Skeletal muscle satellite cell (primary cell): ENCODE results near the gene SORBS1.
"Not testable (repeated sequence)": the region's sequence is repeated elsewhere in the genome, so short reads cannot be mapped to it uniquely, and the experiment has no call there.

ENCODE experiments used
- H3K27me3 ChIP-seq: 2 replicates; pipeline ENCODE4 v1.7.0; 2013; ENCODE audit warnings: low read length; ENCODE audit not compliant: control insufficient read depth, insufficient read depth
- H3K36me3 ChIP-seq: 2 replicates; pipeline ENCODE4 v1.7.0; 2013; ENCODE audit warnings: mild to moderate bottlenecking, control low read depth, low read length; ENCODE audit not compliant: insufficient read depth
- H3K4me1 ChIP-seq: 2 replicates; pipeline ENCODE4 v1.7.0; 2013; ENCODE audit warnings: low read length; ENCODE audit not compliant: control insufficient read depth, insufficient read depth
- H3K4me2 ChIP-seq: 2 replicates; pipeline ENCODE4 v1.7.0; 2013; ENCODE audit warnings: mild to moderate bottlenecking, low read length
- H3K4me3 ChIP-seq: 2 replicates; pipeline ENCODE4 v1.7.0; 2013; ENCODE audit warnings: low read length
- H3K9ac ChIP-seq: 2 replicates; pipeline ENCODE4 v1.7.0; 2013; ENCODE audit warnings: mild to moderate bottlenecking, low read depth, low read length, moderate library complexity
- H3K9me3 ChIP-seq: replicated peaks from 2 replicates; pipeline ENCODE4 v1.7.0; 2013; ENCODE audit warnings: mild to moderate bottlenecking, control low read depth, low read length

SORBS1 gene

DNA sequence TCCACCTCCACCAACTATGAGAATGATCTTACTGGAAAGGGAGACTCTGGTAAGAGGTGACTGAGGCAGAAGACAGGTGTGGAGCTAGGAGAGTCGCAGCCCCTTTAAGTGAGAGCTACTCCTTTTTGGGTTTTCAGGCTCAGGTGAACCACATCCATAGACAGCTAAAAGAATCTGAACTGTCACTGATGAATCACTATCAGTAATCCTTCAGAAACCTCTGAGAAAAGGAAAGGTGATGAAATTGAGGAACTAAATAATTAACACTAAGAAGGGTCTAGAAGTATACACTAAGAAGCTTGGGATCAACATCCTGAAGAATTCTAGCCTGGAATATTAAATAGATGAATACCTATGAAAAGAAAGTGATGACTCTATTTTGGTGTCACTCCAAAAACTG lies 83.0 kb downstream of the SORBS1 start:
- H3K4me1 ChIP-seq: peaks cover 30% of the 10 kb centered on the region
- no peak overlapping the region for H3K9ac ChIP-seq
- H3K36me3 ChIP-seq: no peaks in the 10 kb centered on the region
- no peak overlapping the region for H3K4me2 ChIP-seq
- no peaks in the 10 kb centered on the region for H3K9me3 ChIP-seq
- H3K4me3 ChIP-seq: no peak overlapping the region
- H3K27me3 ChIP-seq: no peaks in the 10 kb centered on the region

DNA sequence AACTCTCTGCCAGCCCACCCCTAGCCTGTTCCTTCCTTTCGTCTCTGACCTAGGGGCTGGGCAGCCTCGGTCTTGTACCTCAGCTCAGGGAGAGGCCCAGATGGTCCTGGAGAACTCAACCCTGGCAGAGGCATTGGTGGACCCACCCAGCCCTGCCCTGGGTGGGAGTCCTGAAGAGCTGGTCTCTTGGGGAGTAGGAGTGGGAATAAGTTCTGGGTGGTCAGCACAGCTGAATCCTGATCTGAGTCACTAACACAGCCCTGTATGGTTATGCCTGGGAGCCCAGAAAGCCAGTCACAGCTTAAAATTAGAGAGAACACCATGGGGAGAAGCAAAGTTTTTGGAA lies 84.0 kb downstream of the SORBS1 start:
- Histone ChIP-seq H3K9ac (no peak overlapping the region), H3K9me3 (no peaks in the 10 kb centered on the region), H3K27me3 (no peaks in the 10 kb centered on the region), H3K4me1 (peaks cover 30% of the 10 kb centered on the region), H3K36me3 (no peaks in the 10 kb centered on the region), H3K4me2 (no peak overlapping the region), H3K4me3 (no peak overlapping the region)

DNA sequence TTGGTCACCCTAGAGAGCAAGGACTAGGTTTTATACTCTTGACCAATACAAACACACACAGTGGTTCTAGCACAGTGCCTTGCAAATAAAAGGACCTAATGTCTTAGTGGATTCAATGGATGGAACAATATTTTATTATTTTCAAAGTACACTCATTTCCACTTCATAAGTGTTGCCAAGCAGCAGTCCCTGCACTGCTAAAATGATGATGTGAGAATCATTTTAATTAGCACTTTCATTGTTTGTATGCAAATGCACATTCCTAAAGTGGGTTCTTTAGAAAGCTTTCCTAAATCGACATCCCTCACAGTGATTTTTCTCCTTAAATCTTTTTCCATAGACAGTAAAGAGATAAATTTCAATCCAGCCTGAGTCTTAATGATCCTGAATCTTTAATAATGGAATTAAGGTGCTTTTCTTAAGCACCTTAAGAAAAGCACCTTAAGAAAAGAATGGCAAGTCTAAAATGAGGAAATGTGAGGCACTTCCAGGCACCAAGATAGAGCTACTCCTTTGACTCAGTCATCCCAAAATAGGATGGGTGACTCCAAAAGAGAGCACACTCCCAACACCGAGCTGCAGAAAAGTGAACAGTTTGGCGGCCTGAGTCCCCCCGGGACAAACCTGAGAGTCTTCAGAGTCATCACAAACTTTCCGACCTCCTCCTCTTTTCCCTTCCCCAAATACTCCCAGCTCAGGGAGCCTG lies 84.5 kb downstream of the SORBS1 start:
- H3K4me1 ChIP-seq: peaks cover 30% of the 10 kb centered on the region
- no peak overlapping the region for H3K4me2 ChIP-seq
- H3K4me3 ChIP-seq: no peak overlapping the region
- no peak overlapping the region for H3K9ac ChIP-seq
- H3K36me3 ChIP-seq: no peaks in the 10 kb centered on the region
- H3K9me3 ChIP-seq: no peaks in the 10 kb centered on the region
- H3K27me3 ChIP-seq: no peaks in the 10 kb centered on the region

DNA sequence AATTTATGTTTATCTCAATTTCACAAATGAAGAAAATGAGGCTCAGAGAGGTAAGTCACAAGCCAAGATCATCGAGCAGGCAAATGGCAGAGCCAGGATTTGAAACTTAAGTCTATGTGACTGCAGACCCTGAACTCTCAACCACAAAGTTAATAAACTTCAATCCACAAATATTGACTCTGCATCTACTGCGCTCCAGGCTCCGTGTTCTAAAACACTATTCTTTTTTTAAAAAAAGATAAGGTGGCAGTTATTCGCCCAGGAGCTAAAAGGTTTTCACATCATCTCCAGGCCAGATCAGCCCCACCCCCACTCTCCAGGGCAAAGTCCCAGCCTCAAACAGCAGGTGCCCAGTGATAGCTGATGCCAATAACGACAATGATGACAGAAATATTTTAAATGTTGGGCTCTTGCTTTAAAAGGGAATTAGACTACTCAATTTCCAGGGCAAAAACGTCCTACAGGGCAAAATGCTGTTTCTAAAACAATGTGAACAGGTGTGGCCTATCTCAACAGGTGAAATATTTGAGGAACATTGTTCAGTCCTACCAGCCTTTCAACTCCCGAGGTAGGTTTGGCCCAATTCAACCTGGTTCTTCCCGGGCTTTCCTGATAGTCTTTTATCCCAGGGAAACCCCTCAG lies 85.2 kb downstream of the SORBS1 start:
- no peak overlapping the region for H3K4me2 ChIP-seq
- no peaks in the 10 kb centered on the region for H3K27me3 ChIP-seq
- H3K4me3 ChIP-seq: no peak overlapping the region
- H3K4me1 ChIP-seq: peaks cover 30% of the 10 kb centered on the region
- no peaks in the 10 kb centered on the region for H3K9me3 ChIP-seq
- no peaks in the 10 kb centered on the region for H3K36me3 ChIP-seq
- H3K9ac ChIP-seq: no peak overlapping the region

DNA sequence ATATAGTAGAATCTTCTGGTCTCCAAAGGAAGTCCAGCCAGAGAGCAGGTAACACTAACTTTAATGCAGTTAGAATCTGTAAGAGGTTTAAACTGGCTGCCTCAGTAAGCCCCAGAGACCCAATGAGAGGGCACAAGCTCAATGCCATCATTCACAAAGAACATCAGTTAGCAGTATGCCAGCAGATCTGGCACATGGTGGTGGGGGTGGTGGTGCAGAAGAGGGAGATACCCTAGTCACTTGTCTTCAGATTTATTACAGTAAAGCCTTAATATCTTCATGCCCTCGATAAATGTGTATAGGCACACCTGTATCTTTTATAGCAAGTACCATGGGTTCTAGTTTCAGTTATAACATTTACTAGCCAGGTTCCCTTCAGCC lies 86.2 kb downstream of the SORBS1 start:
- Histone ChIP-seq H3K27me3 (no peaks in the 10 kb centered on the region), H3K9ac (no peak overlapping the region)

DNA sequence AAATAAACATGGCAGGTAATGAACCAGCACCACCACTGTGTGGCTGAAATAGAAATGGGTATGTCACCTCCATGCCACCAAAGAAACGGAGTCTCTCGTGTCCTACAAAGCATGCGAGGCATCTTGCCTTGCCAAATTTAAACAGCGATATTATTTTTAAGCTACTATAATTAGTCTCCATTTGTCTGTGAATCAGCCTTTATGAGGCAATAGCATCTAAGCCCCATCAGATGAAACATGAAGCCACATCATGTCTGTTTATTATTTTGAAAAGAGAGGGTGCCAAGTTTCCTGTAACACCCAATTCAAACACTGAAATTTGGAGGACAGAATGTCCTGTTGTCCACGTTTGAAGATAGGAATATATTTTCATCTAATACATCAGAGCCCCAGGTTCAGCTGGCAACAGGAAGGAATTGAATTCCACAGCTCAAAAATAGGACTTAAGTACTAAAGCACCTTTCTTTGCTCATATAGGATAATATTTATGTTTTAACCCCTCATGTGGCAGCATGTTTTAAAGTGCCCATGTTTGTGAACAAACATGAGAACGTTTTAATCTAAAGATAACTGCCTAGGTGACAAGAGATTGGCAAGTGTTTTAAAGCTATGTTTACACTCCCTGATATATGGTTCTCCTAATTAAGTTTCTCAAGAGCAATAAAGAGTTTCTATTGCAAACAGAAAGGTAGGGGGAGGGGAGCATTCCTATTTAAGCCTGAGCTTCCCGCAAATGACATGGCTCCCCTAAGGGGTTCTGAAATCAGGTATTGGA lies 86.8 kb downstream of the SORBS1 start:
- Histone ChIP-seq H3K36me3 (no peaks in the 10 kb centered on the region), H3K4me3 (no peak overlapping the region), H3K4me2 (peak overlapping the region; percentile 67), H3K9me3 (no peaks in the 10 kb centered on the region), H3K4me1 (peaks cover 17% of the 10 kb centered on the region), H3K9ac (peak overlapping the region; percentile 54), H3K27me3 (no peaks in the 10 kb centered on the region)

More for the DNA sequence above, 86.2 kb downstream of the SORBS1 start:
- Histone ChIP-seq H3K4me2 (no peak overlapping the region), H3K4me1 (peaks cover 23% of the 10 kb centered on the region), H3K9me3 (no peaks in the 10 kb centered on the region), H3K4me3 (no peak overlapping the region), H3K36me3 (no peaks in the 10 kb centered on the region)

DNA sequence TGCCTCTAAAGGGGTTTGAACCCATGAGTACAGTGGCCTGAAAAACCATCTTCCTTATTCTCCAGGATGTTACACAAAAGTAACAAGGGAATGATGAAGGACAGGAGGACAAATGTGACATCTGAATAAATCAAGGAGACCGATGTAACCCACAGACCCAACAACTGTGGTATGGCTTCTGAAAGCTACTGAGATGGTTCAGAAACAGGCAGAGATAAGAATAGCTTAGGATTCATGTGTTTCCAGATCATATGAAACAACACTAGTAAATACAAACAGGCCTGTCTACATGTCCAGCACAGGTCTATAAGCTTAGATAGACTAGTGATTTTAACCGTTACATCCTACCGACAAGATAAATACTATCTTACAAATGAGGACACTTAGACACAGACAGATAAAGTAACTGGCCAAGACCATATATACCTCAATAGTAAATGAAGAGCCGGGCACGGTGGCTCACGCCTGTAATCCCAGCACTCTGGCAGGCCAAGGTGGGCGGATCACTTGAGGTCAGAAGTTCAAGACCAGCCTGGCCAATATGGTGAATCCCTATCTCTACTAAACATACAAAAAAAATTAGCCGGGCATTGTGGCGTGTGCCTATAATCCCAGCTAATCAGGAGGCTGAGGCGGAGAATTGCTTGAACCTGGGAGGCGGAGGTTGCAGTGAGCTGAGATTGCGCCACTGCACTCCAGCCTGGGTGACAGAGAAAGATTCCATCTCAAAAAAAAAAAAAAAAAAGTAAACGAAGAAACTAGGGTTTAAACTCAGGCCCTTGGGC lies 88.7 kb downstream of the SORBS1 start:
- Histone ChIP-seq H3K27me3 (no peaks in the 10 kb centered on the region), H3K4me2 (no peak overlapping the region), H3K9ac (no peak overlapping the region), H3K4me1 (peaks cover 15% of the 10 kb centered on the region), H3K36me3 (no peaks in the 10 kb centered on the region), H3K4me3 (no peak overlapping the region), H3K9me3 (no peaks in the 10 kb centered on the region)

DNA sequence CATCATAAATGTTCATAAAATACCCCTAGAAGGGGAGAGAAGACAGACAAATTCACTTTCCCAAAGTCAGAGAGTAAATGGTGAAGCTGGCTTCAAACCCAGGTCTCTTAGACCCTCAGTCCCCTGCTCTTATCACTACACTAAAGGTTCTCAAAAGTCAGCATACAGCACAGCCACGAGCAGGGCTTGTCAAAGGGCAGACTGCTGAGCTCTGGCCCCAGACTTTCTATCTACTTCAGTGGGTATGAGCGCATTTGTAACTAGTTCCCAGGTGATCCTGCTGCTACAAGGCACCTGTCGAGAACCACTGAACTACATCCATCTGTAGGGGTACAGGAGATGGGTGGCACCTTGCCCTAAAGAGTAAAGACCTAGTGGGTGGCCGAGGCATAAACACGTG lies 91.5 kb downstream of the SORBS1 start:
- H3K27me3 ChIP-seq: no peaks in the 10 kb centered on the region
- peaks cover 11% of the 10 kb centered on the region for H3K4me1 ChIP-seq

DNA sequence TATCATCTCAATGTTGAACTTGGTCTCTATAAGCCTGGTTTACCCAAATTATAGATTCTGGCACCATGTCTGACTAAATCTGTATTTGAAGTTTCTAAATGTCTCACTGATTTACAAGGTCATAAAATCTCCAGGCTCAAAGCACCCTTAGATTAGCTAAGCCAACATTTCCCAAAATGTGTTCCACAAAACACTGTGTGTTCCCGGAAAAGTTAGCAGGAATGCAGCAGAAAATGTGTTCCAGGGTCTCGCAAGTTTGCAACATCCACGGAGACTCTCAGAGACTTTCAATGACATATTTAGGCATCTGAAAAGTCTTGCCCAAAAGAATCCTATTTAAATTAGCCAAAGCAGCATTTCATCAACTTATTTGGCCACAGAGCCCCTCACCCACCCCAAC lies 91.9 kb downstream of the SORBS1 start:
- Histone ChIP-seq H3K4me1 (peaks cover 7% of the 10 kb centered on the region), H3K9ac (no peak overlapping the region)

More for the DNA sequence above, 91.5 kb downstream of the SORBS1 start:
- Histone ChIP-seq H3K36me3 (no peaks in the 10 kb centered on the region), H3K4me2 (no peak overlapping the region), H3K4me3 (no peak overlapping the region), H3K9me3 (no peaks in the 10 kb centered on the region), H3K9ac (no peak overlapping the region)

DNA sequence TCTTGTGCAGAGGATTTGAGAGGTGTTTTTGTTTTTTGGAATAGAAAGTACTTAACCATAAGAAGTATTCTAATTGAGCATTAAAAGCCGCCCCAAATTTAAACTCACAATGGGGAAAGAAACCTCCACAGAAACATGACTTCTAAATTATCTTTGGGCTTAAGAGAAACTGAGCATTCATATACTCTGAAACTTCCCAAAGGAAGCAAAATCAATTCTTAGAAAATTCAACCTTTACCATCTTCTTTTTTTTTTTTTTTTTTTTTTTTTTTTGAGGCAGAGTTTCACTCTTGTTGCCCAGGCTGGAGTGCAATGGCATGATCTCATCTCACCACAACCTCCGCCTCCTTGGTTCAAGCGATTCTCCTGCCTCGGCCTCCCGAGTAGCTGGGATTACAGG lies 93.5 kb downstream of the SORBS1 start:
- H3K4me2 ChIP-seq, H3K4me1 ChIP-seq: not testable (repeated sequence)

More for the DNA sequence above, 91.9 kb downstream of the SORBS1 start:
- Histone ChIP-seq H3K4me2 (no peak overlapping the region), H3K27me3 (no peaks in the 10 kb centered on the region), H3K36me3 (no peaks in the 10 kb centered on the region), H3K9me3 (no peaks in the 10 kb centered on the region), H3K4me3 (no peak overlapping the region)

DNA sequence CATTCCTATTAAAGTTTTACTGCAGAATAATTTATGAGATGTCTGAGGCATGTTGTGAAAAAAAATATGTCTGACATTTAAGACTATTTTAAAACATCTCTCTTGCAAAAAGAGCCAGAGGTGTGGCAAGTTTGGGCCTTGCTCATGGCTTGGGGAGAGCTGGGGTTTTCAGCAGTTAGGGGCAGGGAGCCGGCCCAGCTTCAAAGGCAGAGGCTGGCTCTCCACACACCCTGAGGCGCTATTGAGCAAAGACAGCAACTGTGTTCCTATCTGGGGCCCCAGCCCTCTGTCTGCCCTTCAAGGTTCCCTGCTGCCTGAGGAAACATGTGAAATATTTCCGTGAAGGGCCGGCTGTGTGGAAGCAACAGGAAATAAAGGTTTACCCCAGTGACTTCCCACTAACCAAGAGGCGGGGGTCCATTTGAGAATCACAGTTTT lies 94.0 kb downstream of the SORBS1 start:
- Histone ChIP-seq H3K9me3 (no peaks in the 10 kb centered on the region), H3K4me3 (no peak overlapping the region), H3K27me3 (no peaks in the 10 kb centered on the region), H3K4me1 (no peaks in the 10 kb centered on the region), H3K4me2 (no peak overlapping the region), H3K36me3 (no peaks in the 10 kb centered on the region), H3K9ac (no peak overlapping the region)

More for the DNA sequence above, 93.5 kb downstream of the SORBS1 start:
- not testable (repeated sequence) for H3K9ac ChIP-seq, H3K9me3 ChIP-seq, H3K36me3 ChIP-seq, H3K27me3 ChIP-seq, H3K4me3 ChIP-seq
